Suprapubic skin (tissue), 4 donors: Measurements from ENCODE around the gene HIKESHI. TPM values are rescaled to one million over a fixed set of nuclear protein-coding genes. Genes with fewer than 3 reads are reported as not detected.
A peak's percentile ranks its signal among the peaks of the same experiment; 100 is the strongest.
"Not testable (repeated sequence)": the region's sequence is repeated elsewhere in the genome, so short reads cannot be mapped to it uniquely, and the experiment has no call there.

ENCODE experiments used
- DNase-seq, 2 donors: peaks; one replicate each; pipeline ENCODE4 v3.0.0-alpha.2; 2019; ENCODE audit warnings: low spot score in 2 of 2
- H3K27ac ChIP-seq: fragments of 200-600 bp; sonication (generic); one replicate; pipeline ENCODE4 v1.5.1; 2019
- H3K27me3 ChIP-seq: fragments of 200-600 bp; sonication (generic); one replicate; pipeline ENCODE4 v1.5.1; 2019
- H3K36me3 ChIP-seq: fragments of 200-600 bp; sonication (generic); one replicate; pipeline ENCODE4 v1.5.1; 2019
- H3K4me1 ChIP-seq: fragments of 200-600 bp; sonication (generic); one replicate; pipeline ENCODE4 v1.5.1; 2019
- H3K4me3 ChIP-seq: fragments of 200-600 bp; sonication (generic); one replicate; pipeline ENCODE4 v1.5.1; 2019; ENCODE audit warnings: mild to moderate bottlenecking
- H3K9me3 ChIP-seq: fragments of 200-600 bp; sonication (generic); one replicate; pipeline ENCODE4 v1.5.1; 2019
- CTCF ChIP-seq, 2 donors: fragments of 200-600 bp in 1 of 2; fragments of 450-650 bp in 1 of 2; sonication (generic) in 1 of 2; IDR thresholded peaks; one replicate each; pipeline ENCODE4 v1.5.1; 2016 to 2019; ENCODE audit warnings: antibody characterized with exemption in 2 of 2, mild to moderate bottlenecking in 1 of 2, moderate library complexity in 1 of 2
- EP300 ChIP-seq: sonication (generic); formaldehyde crosslinking; IDR thresholded peaks from one replicate; pipeline ENCODE4 v1.6.1; 2017; ENCODE audit warnings: antibody characterized with exemption
- POLR2A ChIP-seq, 2 donors: fragments of 450-650 bp; IDR thresholded peaks; one replicate each; pipeline ENCODE4 v1.6.1; 2017; ENCODE audit warnings: antibody characterized with exemption in 2 of 2, mild to moderate bottlenecking in 2 of 2, moderate library complexity in 2 of 2
- POLR2AphosphoS5 ChIP-seq, 3 donors: sonication (generic); formaldehyde crosslinking; IDR thresholded peaks; one replicate each; pipeline ENCODE4 v1.6.1; 2017; ENCODE audit warnings: antibody characterized with exemption in 3 of 3
- WGBS: methylation state at CpG from one replicate; pipeline ENCODE4 v1.1.5; 2018; 5-methylcytosine and 5-hydroxymethylcytosine counted together
- total RNA-seq, 4 donors: library from RNA; depleted of rRNA; stranded (reverse); fragments of >200 nt; gene quantifications; one replicate each; pipeline ENCODE4 v1.1.0, GENCODE V29; 2016

The HIKESHI gene
- total RNA-seq, 4 donors from 2014 or later = 20.7 to 34.4 (median 29.3) TPM

- Histone ChIP-seq H3K4me1 (no peaks in the 10 kb centered on the region), H3K9me3 (no peaks in the 10 kb centered on the region), H3K27ac (no peak overlapping the region), H3K36me3 (no peaks in the 10 kb centered on the region), H3K27me3 (no peaks in the 10 kb centered on the region), H3K4me3 (no peak overlapping the region)
- TF ChIP-seq POLR2A (IDR thresholded peaks at IDR 0.05) = no peak
- TF ChIP-seq EP300 = no peak
- no peak for TF ChIP-seq POLR2AphosphoS5 (IDR thresholded peaks at IDR 0.05)
- no peak for TF ChIP-seq CTCF (IDR thresholded peaks at IDR 0.05)
- 89% methylated on average over 6 of the region's 6 CpGs for WGBS
- DNase-seq = no peak
Observed at GRCh38 chr11:86292912-86293616, 9.0 kb upstream of the HIKESHI start.

- no peak overlapping the region for H3K27ac ChIP-seq
- no peaks in the 10 kb centered on the region for H3K27me3 ChIP-seq
- no peaks in the 10 kb centered on the region for H3K9me3 ChIP-seq
- TF ChIP-seq EP300 = no peak
- no peak overlapping the region for H3K4me3 ChIP-seq
- H3K4me1 ChIP-seq = no peaks in the 10 kb centered on the region
- DNase-seq = no peak
- no peaks in the 10 kb centered on the region for H3K36me3 ChIP-seq
Observed at GRCh38 chr11:86294026-86294425, 8.0 kb upstream of the HIKESHI start.

GRCh38 chr11:86301742-86302091 lies 323 bp upstream of the HIKESHI start:
- no peaks in the 10 kb centered on the region for H3K36me3 ChIP-seq
- WGBS = 6% methylated on average over 6 of the region's 6 CpGs
- no peak for DNase-seq
- peak overlapping the region; percentile 95 for H3K4me3 ChIP-seq
- no peaks in the 10 kb centered on the region for H3K27me3 ChIP-seq
- no peaks in the 10 kb centered on the region for H3K9me3 ChIP-seq
- H3K27ac ChIP-seq = no peak overlapping the region
- TF ChIP-seq EP300 (no peak), POLR2A (IDR thresholded peaks at IDR 0.05) (no peak), POLR2AphosphoS5 (IDR thresholded peaks at IDR 0.05) (no peak), CTCF (IDR thresholded peaks at IDR 0.05) (no peak)
- H3K4me1 ChIP-seq = peaks cover 18% of the 10 kb centered on the region

GRCh38 chr11:86303257-86303656 lies 1.2 kb downstream of the HIKESHI start:
- Histone ChIP-seq H3K27ac (no peak overlapping the region), H3K4me3 (peak overlapping the region; percentile 95), H3K4me1 (peaks cover 18% of the 10 kb centered on the region), H3K36me3 (no peaks in the 10 kb centered on the region), H3K9me3 (no peaks in the 10 kb centered on the region), H3K27me3 (no peaks in the 10 kb centered on the region)
- TF ChIP-seq CTCF (IDR thresholded peaks at IDR 0.05) = no peak
- TF ChIP-seq EP300 = no peak
- TF ChIP-seq POLR2AphosphoS5 (IDR thresholded peaks at IDR 0.05) = no peak
- TF ChIP-seq POLR2A (IDR thresholded peaks at IDR 0.05) = no peak
- no peak for DNase-seq
- WGBS = 66% methylated on average over 2 of the region's 2 CpGs

- H3K9me3 ChIP-seq, H3K4me3 ChIP-seq, H3K4me1 ChIP-seq, H3K36me3 ChIP-seq, H3K27ac ChIP-seq, DNase-seq, H3K27me3 ChIP-seq: not testable (repeated sequence)
- WGBS = 88% methylated on average over 4 of the region's 4 CpGs
Observed at GRCh38 chr11:86308710-86309109, 6.7 kb downstream of the HIKESHI start.

GRCh38 chr11:86313793-86314192 lies 11.8 kb downstream of the HIKESHI start:
- Histone ChIP-seq H3K9me3 (no peaks in the 10 kb centered on the region), H3K27ac (no peak overlapping the region), H3K4me1 (no peaks in the 10 kb centered on the region), H3K36me3 (peaks cover 7% of the 10 kb centered on the region), H3K27me3 (no peaks in the 10 kb centered on the region), H3K4me3 (no peak overlapping the region)
- 98% methylated on average over 2 of the region's 2 CpGs for WGBS
- no peak for DNase-seq
- TF ChIP-seq CTCF (IDR thresholded peaks at IDR 0.05) (no peak), EP300 (no peak), POLR2AphosphoS5 (IDR thresholded peaks at IDR 0.05) (no peak), POLR2A (IDR thresholded peaks at IDR 0.05) (no peak)
